ENCODE results near the gene TSC2. TPM values are rescaled to one million over a fixed set of nuclear protein-coding genes. Genes with fewer than 3 reads are reported as not detected.

TSC2 gene
- total and polyA plus RNA-seq, 9 of the 15 experiments (the other 6 are each of a cell fraction or from before 2014, with no cell fraction given): 1.3 to 68.1 (median 16.6) TPM

GRCh38 chr16:2045965-2046892 lies 1.6 kb upstream of the TSC2 start:
- Histone ChIP-seq H3K9me3 (replicated peaks; ENCODE audit: control insufficient read depth, insufficient read depth, low read depth, low read length) (no peaks in the 10 kb centered on the region), H4K20me1 (replicated peaks; ENCODE audit: control insufficient read depth, insufficient read depth, low read length) (no peaks in the 10 kb centered on the region), H3K27me3 (ENCODE audit: control insufficient read depth in 2 of 2, insufficient read depth in 2 of 2, low read length in 2 of 2) (no peaks in the 10 kb centered on the region), H2AFZ (ENCODE audit: low read depth, low read length) (no peak overlapping the region), H3K4me2 (ENCODE audit: insufficient read depth, low read length) (peak overlapping the region; percentile 91; the same call in 1 of the 2 replicates), H3K9me1 (ENCODE audit: control insufficient read depth, insufficient read depth, low read length) (no peaks in the 10 kb centered on the region), H3K79me2 (ENCODE audit: control insufficient read depth, insufficient read depth, low read length) (peaks cover 20% of the 10 kb centered on the region), H3K27ac (ENCODE audit: extremely low read depth, low read depth, low read length) (no peak overlapping the region), H3K4me3 (no peak overlapping the region), H3K36me3 (ENCODE audit: control insufficient read depth, insufficient read depth, low read length) (peaks cover 33% of the 10 kb centered on the region; the same call in 1 of the 3 replicates), H3K9ac (ENCODE audit: insufficient read depth in 1 of 2, low read depth in 2 of 2, low read length in 2 of 2) (peak overlapping the region in 1 of 2 experiments; percentile 89; a peak in 2 of 4 replicates), H3K4me1 (replicated peaks in 1 of 2; ENCODE audit: control insufficient read depth in 2 of 2, insufficient read depth in 2 of 2, low read length in 2 of 2) (peaks cover 11 to 66% of the 10 kb centered on the region in 2 experiments; a peak in 4 of 5 replicates)
- intact Hi-C loops (cut with micrococcal nuclease): no loop called here
- ATAC-seq (no peak), DNase-seq (ENCODE audit: extremely low read depth in 1 of 4, low spot score in 3 of 4) (no peak), FAIRE-seq (no peak)
- 81% methylated on average over 21 of the region's 21 CpGs for WGBS (ENCODE audit: insufficient coverage, low coverage, missing lambda C conversion rate)
- POLR2A ChIA-PET: interaction anchor here (1.1 to 3.2 kb wide), 3 partner anchors 9 to 108 kb away, joined by 6 to 24 read pairs (median 7); partner anchors contain the start of genes RPS2 and TRAF7
- no TSS peak for BruUV-seq (replicated peaks)
- CTCF ChIA-PET (ENCODE audit: low intra/inter-chr PET ratio): no interaction called here
- in situ Hi-C loops (cut with MboI): no loop called here
- no peak for TF ChIP-seq ZNF253 (CRISPR knock-in tag; conservative IDR thresholded peaks at IDR 0.05)
- no peak for TF ChIP-seq TAF7 (tag; IDR thresholded peaks at IDR 0.05)
- TF ChIP-seq ZC3H8 (IDR thresholded peaks at IDR 0.05): no peak
- TF ChIP-seq ID3 (CRISPR knock-in tag; IDR thresholded peaks at IDR 0.05): no peak
- no peak for TF ChIP-seq ID3 (tag; IDR thresholded peaks at IDR 0.05)

All from K562 (cell line).